T-cell (primary cell): ENCODE results near the gene POU2F3. TPM values are rescaled to one million over a fixed set of nuclear protein-coding genes. Genes with fewer than 3 reads are reported as not detected.

ENCODE experiments used
- ATAC-seq, 4 experiments: fragments of 200-7000 bp in 3 of 4; fragments of 150-1000 bp in 1 of 4; cut with Tn5 transposase; replicated peaks in 1 of 4; 1 replicate in 3 of 4; 2 replicates in 1 of 4; pipeline ENCODE4 v1.10.0; 2021; ENCODE audit warnings: moderate library complexity in 3 of 4, mild to moderate bottlenecking in 2 of 4, moderate number of reproducible peaks in 1 of 4
- CTCF ChIA-PET, 2 donors: fragments of 300-600 bp; sonication (Branson Sonifier 250); formaldehyde crosslinking; loops; one replicate each; lab custom pipeline; 2022; ENCODE audit warnings: antibody characterized with exemption in 2 of 2; lab: Charles Lee
- POLR2A ChIA-PET, 2 donors: fragments of 300-600 bp; sonication (Branson Sonifier 250); formaldehyde crosslinking; loops; one replicate each; lab custom pipeline; 2022; ENCODE audit warnings: antibody characterized with exemption in 2 of 2; lab: Charles Lee
- DNase-seq, 35 experiments: peaks; one replicate each; pipeline versions ENCODE4 v3.0.0 to v3.0.0-alpha.2; 2013 to 2023
- H3K27ac ChIP-seq: one replicate; pipeline ENCODE4 v1.5.1; 2013; ENCODE audit warnings: low read length
- H3K27me3 ChIP-seq, 2 experiments: replicated peaks in 1 of 2; 1 replicate in 1 of 2; 2 replicates in 1 of 2; pipeline versions ENCODE4 v1.6.1 to v1.7.0; 2013; ENCODE audit warnings: low read length in 1 of 2, mixed read lengths in 1 of 2; ENCODE audit not compliant: control insufficient read depth in 2 of 2, insufficient read depth in 2 of 2; ENCODE audit errors: extremely low read depth in 1 of 2
- H3K36me3 ChIP-seq, 2 donors: 1 replicate in 1 of 2; 2 replicates in 1 of 2; pipeline versions ENCODE4 v1.6.1 to v1.7.0; 2013; ENCODE audit warnings: low read length in 1 of 2; ENCODE audit not compliant: control insufficient read depth in 2 of 2, insufficient read depth in 1 of 2; ENCODE audit errors: extremely low read depth in 1 of 2
- H3K4me1 ChIP-seq, 2 experiments: 1 replicate in 1 of 2; 2 replicates in 1 of 2; pipeline versions ENCODE4 v1.6.1 to v1.7.0; 2013; ENCODE audit warnings: low read length in 2 of 2, mixed read lengths in 1 of 2; ENCODE audit not compliant: insufficient read depth in 2 of 2, control insufficient read depth in 1 of 2; ENCODE audit errors: extremely low read depth in 1 of 2
- H3K4me3 ChIP-seq, 2 donors: 1 replicate in 1 of 2; 2 replicates in 1 of 2; pipeline versions ENCODE4 v1.5.1 to v1.7.0; 2013; ENCODE audit warnings: mild to moderate bottlenecking in 2 of 2, low read length in 1 of 2, moderate library complexity in 1 of 2; ENCODE audit not compliant: control insufficient read depth in 1 of 2; ENCODE audit errors: extremely low read depth in 1 of 2
- H3K9me3 ChIP-seq: 2 replicates; pipeline ENCODE4 v1.7.0; 2013
- H3K27ac Mint-ChIP-seq, 2 donors: one replicate each; pipeline ENCODE4 v1.8.0; 2020 to 2021; ENCODE audit warnings: mild to moderate bottlenecking in 2 of 2, mixed read lengths in 2 of 2
- H3K27me3 Mint-ChIP-seq, 2 donors: one replicate each; pipeline ENCODE4 v1.8.0; 2021 to 2022; ENCODE audit warnings: mixed read lengths in 2 of 2
- H3K36me3 Mint-ChIP-seq: one replicate; pipeline ENCODE4 v1.8.0; 2021; ENCODE audit warnings: mixed read lengths
- H3K4me1 Mint-ChIP-seq, 3 donors: one replicate each; pipeline ENCODE4 v1.8.0; 2020 to 2022; ENCODE audit warnings: mixed read lengths in 3 of 3, mild to moderate bottlenecking in 1 of 3
- H3K4me3 Mint-ChIP-seq, 3 donors: one replicate each; pipeline ENCODE4 v1.8.0; 2020 to 2022; ENCODE audit warnings: mild to moderate bottlenecking in 3 of 3, mixed read lengths in 3 of 3, moderate library complexity in 3 of 3
- H3K9me3 Mint-ChIP-seq, 3 donors: one replicate each; pipeline ENCODE4 v1.8.0; 2020 to 2022; ENCODE audit warnings: mixed read lengths in 3 of 3
- WGBS: methylation state at CpG from one replicate; pipeline ENCODE4 v1.1.5; 2013; ENCODE audit warnings: missing lambda C conversion rate; ENCODE audit not compliant: insufficient coverage; 5-methylcytosine and 5-hydroxymethylcytosine counted together
- total RNA-seq, 35 experiments: library from RNA in 6 of 35; stranded (reverse) in 6 of 35; fragments of 120-200 nt in 1 of 35; gene quantifications; one replicate each; pipeline versions ENCODE4 v1.2.1 to v1.2.4 and lab custom pipeline; 2013 to 2026

Gene POU2F3
- total RNA-seq, 5 donors from 2014 or later (not counting 1 experiment from before 2014, with no cell fraction given), result not detected

DNA sequence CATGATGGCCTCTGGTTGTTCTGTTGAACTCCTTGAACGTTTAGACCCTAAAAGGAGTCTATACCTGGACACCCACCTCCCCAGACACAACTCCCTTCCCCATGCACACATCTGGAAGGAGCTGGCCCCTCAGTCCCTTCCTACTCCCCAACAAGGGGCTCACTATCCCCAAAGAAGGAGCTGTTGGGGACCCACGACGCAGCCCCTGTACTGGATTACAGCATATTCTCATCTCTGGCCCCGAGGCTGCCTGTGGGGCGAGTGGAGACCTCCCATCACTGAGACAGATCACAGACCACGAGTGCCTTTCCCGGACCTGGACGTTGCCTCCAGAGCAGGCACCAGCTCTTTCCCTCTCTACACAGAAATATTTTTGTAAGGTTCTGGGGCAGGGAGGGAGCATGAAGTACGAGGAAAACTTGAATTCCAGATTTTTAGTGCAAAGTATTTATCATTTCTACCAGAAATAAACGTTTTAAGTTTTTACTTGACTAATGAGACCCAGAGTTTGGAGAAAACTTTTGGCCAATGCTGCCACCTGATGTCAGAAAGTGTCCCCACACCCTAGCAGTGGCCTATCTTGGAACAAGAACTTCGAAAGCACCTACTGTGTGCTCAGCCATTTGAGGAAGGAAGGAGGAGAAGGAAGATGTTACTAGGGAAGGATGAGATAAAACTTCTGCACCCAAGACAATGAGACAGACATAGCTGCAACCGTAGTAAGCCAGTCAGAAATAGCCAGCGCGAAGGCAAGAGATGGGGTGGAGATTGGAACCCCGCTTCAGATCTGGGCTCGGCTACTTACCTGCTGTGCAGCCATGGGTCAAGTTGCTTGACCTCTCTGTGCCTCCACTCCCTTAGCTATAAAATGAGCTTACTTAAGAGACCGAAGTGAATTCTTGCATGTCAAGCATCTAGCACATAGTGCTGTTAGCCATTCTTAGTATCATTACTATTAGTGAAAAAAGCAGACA is 10.2 kb upstream of the POU2F3 start:
- H3K27me3 Mint-ChIP-seq, result peaks cover 5 to 19% of the 10 kb centered on the region in 2 donors
- WGBS, result 71% methylated on average over 9 of the region's 17 CpGs
- ATAC-seq (no peak), DNase-seq (peak in 2 of 35 experiments; percentile 9 to 37)
- POLR2A ChIA-PET, result no interaction called here
- H3K36me3 Mint-ChIP-seq, result no peaks in the 10 kb centered on the region
- no peaks in the 10 kb centered on the region for H3K9me3 ChIP-seq
- H3K27ac ChIP-seq, result no peak overlapping the region
- H3K9me3 Mint-ChIP-seq, result no peaks in the 10 kb centered on the region
- H3K4me3 Mint-ChIP-seq, result no peak overlapping the region
- H3K4me3 ChIP-seq, result no peak overlapping the region
- H3K4me1 ChIP-seq, result peaks cover 0 to 2% of the 10 kb centered on the region in 2 experiments
- H3K27me3 ChIP-seq, result peaks cover 0 to 47% of the 10 kb centered on the region in 2 experiments
- H3K36me3 ChIP-seq, result no peaks in the 10 kb centered on the region
- H3K27ac Mint-ChIP-seq, result no peak overlapping the region
- peaks cover 5 to 6% (median 6%) of the 10 kb centered on the region in 3 donors for H3K4me1 Mint-ChIP-seq
- CTCF ChIA-PET, result interaction anchor here in 1 of 2 donors (0.7 to 3.7 kb wide), 3 partner anchors 14 to 342 kb away, joined by 3 to 10 read pairs (median 7); no protein-coding TSS in a partner anchor

- H3K9me3 Mint-ChIP-seq, result no peaks in the 10 kb centered on the region
These were observed 9.4 kb upstream of the POU2F3 start for GRCh38 chr11:120230433-120231071.

DNA sequence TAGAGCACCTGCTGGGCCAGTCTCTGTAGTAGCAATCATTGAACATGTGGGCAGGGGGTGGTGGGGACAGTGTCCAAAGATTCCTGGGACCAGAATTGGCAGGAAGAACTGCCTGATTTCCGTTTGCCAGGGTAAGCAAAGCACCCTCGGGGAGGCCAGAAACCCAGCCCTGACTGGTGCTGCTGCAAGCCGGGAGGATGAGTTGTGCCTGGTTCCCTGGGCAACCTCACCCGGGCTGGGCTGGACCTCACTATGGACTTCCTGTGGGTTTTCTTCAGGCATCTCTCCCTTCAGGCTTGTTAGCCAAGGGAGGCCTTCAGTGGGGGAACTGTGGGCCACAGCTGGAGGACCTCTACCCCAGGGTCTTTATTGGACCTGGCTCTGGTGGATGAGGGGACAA is 8.0 kb upstream of the POU2F3 start:
- Mint-ChIP-seq H3K27me3 (peaks cover 15 to 22% of the 10 kb centered on the region in 2 donors), H3K27ac (no peak overlapping the region), H3K9me3 (no peaks in the 10 kb centered on the region), H3K4me1 (no peaks in the 10 kb centered on the region), H3K36me3 (no peaks in the 10 kb centered on the region), H3K4me3 (no peak overlapping the region)
- no peaks in the 10 kb centered on the region for H3K4me1 ChIP-seq
- ATAC-seq (no peak), DNase-seq (no peak)
- no peaks in the 10 kb centered on the region for H3K9me3 ChIP-seq
- H3K4me3 ChIP-seq, result no peak overlapping the region
- POLR2A ChIA-PET, result no interaction called here
- peaks cover 0 to 47% of the 10 kb centered on the region in 2 experiments for H3K27me3 ChIP-seq
- 59% methylated on average over 3 of the region's 4 CpGs for WGBS
- CTCF ChIA-PET, result interaction anchor here in 1 of 2 donors (3.7 kb wide), 1 partner anchor 61 kb away, joined by 10 read pairs; no protein-coding TSS in a partner anchor
- no peak overlapping the region for H3K27ac ChIP-seq
- no peaks in the 10 kb centered on the region for H3K36me3 ChIP-seq

More at GRCh38 chr11:120230433-120231071, 9.4 kb upstream of the POU2F3 start:
- H3K27ac ChIP-seq, result no peak overlapping the region
- Mint-ChIP-seq H3K36me3 (no peaks in the 10 kb centered on the region), H3K4me1 (peaks cover 0 to 1% (median 0%) of the 10 kb centered on the region in 3 donors), H3K4me3 (no peak overlapping the region), H3K27ac (no peak overlapping the region), H3K27me3 (peaks cover 12 to 21% of the 10 kb centered on the region in 2 donors)
- ATAC-seq, result no peak
- H3K27me3 ChIP-seq, result peaks cover 0 to 49% of the 10 kb centered on the region in 2 experiments
- H3K9me3 ChIP-seq, result no peaks in the 10 kb centered on the region
- ChIA-PET CTCF (interaction anchor here in 1 of 2 donors (0.7 to 3.7 kb wide), 3 partner anchors 15 to 343 kb away, joined by 3 to 10 read pairs (median 7); no protein-coding TSS in a partner anchor), POLR2A (no interaction called here)
- no peaks in the 10 kb centered on the region for H3K4me1 ChIP-seq
- no peak for DNase-seq
- no peak overlapping the region for H3K4me3 ChIP-seq
- 57% methylated on average over 2 of the region's 5 CpGs for WGBS
- H3K36me3 ChIP-seq, result no peaks in the 10 kb centered on the region

DNA sequence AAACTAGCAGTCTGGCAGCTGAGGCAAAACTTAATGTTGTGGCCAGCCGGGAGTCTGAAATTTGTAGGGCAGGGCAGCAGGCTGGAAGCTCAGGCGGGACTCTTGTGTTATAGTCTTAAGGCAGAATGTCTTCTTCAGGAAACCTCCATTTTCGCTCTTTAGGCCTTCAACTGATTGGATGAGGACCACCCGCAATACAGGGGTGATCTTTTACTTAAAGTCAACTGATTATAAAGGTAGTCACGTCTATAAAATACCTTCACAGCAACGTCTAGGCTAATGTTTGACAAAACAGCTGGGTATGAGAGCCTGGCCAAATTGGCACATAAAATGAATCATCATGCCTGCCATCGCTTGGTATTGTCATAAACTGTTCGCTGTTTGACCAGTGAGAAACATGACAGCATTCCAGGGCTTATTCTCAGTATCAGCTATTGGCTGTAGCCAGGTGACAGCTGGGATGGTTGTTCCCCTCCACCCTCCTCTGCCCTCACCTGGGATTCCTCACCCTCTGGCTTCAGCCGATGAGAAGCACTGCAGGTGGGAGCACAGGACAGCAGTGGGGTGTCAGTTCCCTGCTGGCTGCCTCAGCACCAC is 6.6 kb upstream of the POU2F3 start:
- no peak overlapping the region for H3K27ac Mint-ChIP-seq

DNA sequence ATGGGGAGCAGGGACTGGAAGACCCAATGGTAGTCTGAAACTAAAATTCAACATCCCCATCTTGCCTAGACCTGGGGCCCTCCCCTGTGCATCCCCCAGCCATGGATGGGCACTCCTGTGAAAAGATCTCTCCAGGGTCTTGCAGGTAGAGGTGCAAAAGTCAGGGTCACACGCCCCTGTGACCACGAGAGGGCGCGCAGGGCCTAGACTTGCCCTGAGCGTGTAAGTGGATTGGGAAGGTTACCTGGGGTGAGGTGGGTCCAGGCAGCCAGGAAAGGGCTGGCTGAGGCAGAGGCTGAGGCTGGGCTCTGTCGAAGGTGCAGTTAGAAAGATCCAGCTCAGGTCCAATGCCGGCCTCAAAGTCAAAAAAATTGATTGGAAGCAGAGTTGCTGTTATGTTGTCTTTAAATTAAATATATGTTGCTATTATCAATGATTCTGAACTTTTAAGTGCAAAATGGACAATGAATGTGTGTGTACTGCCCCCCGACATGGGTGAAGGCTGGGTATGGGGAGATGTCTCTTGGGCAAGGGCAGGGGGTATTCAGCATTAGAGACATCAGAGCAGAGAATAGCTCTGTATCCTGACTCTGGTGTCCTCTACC is 4.8 kb upstream of the POU2F3 start:
- Mint-ChIP-seq H3K9me3 (no peaks in the 10 kb centered on the region), H3K36me3 (no peaks in the 10 kb centered on the region), H3K4me3 (no peak overlapping the region), H3K4me1 (no peaks in the 10 kb centered on the region), H3K27ac (no peak overlapping the region), H3K27me3 (peaks cover 40 to 41% of the 10 kb centered on the region in 2 donors)
- no peak overlapping the region for H3K4me3 ChIP-seq
- no peaks in the 10 kb centered on the region for H3K4me1 ChIP-seq
- DNase-seq, result peak in 30 of 35 experiments; percentile 10 to 61 (median 30)
- 6% methylated on average over 7 of the region's 8 CpGs for WGBS
- CTCF ChIA-PET, result interaction anchor here in 1 of 2 donors (1.9 kb wide), 1 partner anchor 450 kb away, joined by 4 read pairs; no protein-coding TSS in a partner anchor
- POLR2A ChIA-PET, result no interaction called here
- no peaks in the 10 kb centered on the region for H3K36me3 ChIP-seq
- H3K9me3 ChIP-seq, result no peaks in the 10 kb centered on the region
- H3K27me3 ChIP-seq, result peaks cover 0 to 60% of the 10 kb centered on the region in 2 experiments
- H3K27ac ChIP-seq, result no peak overlapping the region
- peak in 3 of 4 experiments; percentile 42 to 59 (median 58) for ATAC-seq

More for the DNA sequence above, 6.6 kb upstream of the POU2F3 start:
- DNase-seq, result no peak
- ChIA-PET CTCF (interaction anchor here in 1 of 2 donors (0.6 kb wide), 1 partner anchor 829 kb away, joined by 4 read pairs; no protein-coding TSS in a partner anchor), POLR2A (no interaction called here)
- Mint-ChIP-seq H3K36me3 (no peaks in the 10 kb centered on the region), H3K27me3 (peaks cover 26 to 34% of the 10 kb centered on the region in 2 donors), H3K4me1 (no peaks in the 10 kb centered on the region), H3K9me3 (no peaks in the 10 kb centered on the region), H3K4me3 (no peak overlapping the region)
- H3K4me3 ChIP-seq, result no peak overlapping the region
- no peaks in the 10 kb centered on the region for H3K4me1 ChIP-seq
- H3K36me3 ChIP-seq, result no peaks in the 10 kb centered on the region
- no peak for ATAC-seq
- 76% methylated on average over 6 of the region's 9 CpGs for WGBS
- no peaks in the 10 kb centered on the region for H3K9me3 ChIP-seq
- H3K27me3 ChIP-seq, result peaks cover 0 to 49% of the 10 kb centered on the region in 2 experiments
- no peak overlapping the region for H3K27ac ChIP-seq
